ENCODE data around the gene CDC42EP1. TPM values are rescaled to one million over a fixed set of nuclear protein-coding genes. Genes with fewer than 3 reads are reported as not detected.

Gene CDC42EP1
- total RNA-seq, 1 donor: 35.5 TPM

- Histone ChIP-seq H2AFZ (ENCODE audit: low read length) (no peak overlapping the region), H3K9me3 (ENCODE audit: low read depth, low read length) (no peaks in the 10 kb centered on the region), H3K79me2 (ENCODE audit: insufficient read depth, low read length) (peaks cover 43% of the 10 kb centered on the region), H3K4me2 (ENCODE audit: insufficient read depth, low read length) (no peak overlapping the region), H4K20me1 (ENCODE audit: insufficient read depth, low read length) (peaks cover 57% of the 10 kb centered on the region), H3K36me3 (ENCODE audit: insufficient read depth, low read length) (peaks cover 37% of the 10 kb centered on the region), H3K4me1 (ENCODE audit: insufficient read depth, low read length) (peaks cover 14% of the 10 kb centered on the region), H3K4me3 (ENCODE audit: insufficient read depth, low read length) (no peak overlapping the region), H3K27me3 (ENCODE audit: insufficient read depth, low read length) (no peaks in the 10 kb centered on the region), H3K27ac (ENCODE audit: low read depth, low read length) (no peak overlapping the region)
- peak; percentile 92 for DNase-seq (ENCODE audit: insufficient read length, low spot score, missing footprints)
- peak; percentile 40 for TF ChIP-seq CTCF (IDR thresholded peaks at IDR 0.05; ENCODE audit: extremely low read depth, low read depth, low read length)
Measured at GRCh38 chr22:37571258-37571991, 11.1 kb downstream of the CDC42EP1 start.

- no peaks in the 10 kb centered on the region for H3K27me3 ChIP-seq (ENCODE audit: insufficient read depth, low read length)
- H3K4me3 ChIP-seq (ENCODE audit: insufficient read depth, low read length): no peak overlapping the region
- H3K79me2 ChIP-seq (ENCODE audit: insufficient read depth, low read length): peaks cover 37% of the 10 kb centered on the region
- DNase-seq (ENCODE audit: insufficient read length, low spot score, missing footprints): no peak
- H3K27ac ChIP-seq (ENCODE audit: low read depth, low read length): no peak overlapping the region
- peaks cover 31% of the 10 kb centered on the region for H3K36me3 ChIP-seq (ENCODE audit: insufficient read depth, low read length)
- H3K4me2 ChIP-seq (ENCODE audit: insufficient read depth, low read length): no peak overlapping the region
- no peak overlapping the region for H2AFZ ChIP-seq (ENCODE audit: low read length)
- peaks cover 52% of the 10 kb centered on the region for H4K20me1 ChIP-seq (ENCODE audit: insufficient read depth, low read length)
- no peaks in the 10 kb centered on the region for H3K9me3 ChIP-seq (ENCODE audit: low read depth, low read length)
- peaks cover 8% of the 10 kb centered on the region for H3K4me1 ChIP-seq (ENCODE audit: insufficient read depth, low read length)
- no peak for TF ChIP-seq CTCF (IDR thresholded peaks at IDR 0.05; ENCODE audit: extremely low read depth, low read depth, low read length)
Measured at GRCh38 chr22:37571992-37572373, 11.7 kb downstream of the CDC42EP1 start.

- H4K20me1 ChIP-seq (ENCODE audit: insufficient read depth, low read length): peaks cover 21% of the 10 kb centered on the region
- no peak overlapping the region for H3K4me2 ChIP-seq (ENCODE audit: insufficient read depth, low read length)
- H3K79me2 ChIP-seq (ENCODE audit: insufficient read depth, low read length): peaks cover 3% of the 10 kb centered on the region
- peaks cover 3% of the 10 kb centered on the region for H3K4me1 ChIP-seq (ENCODE audit: insufficient read depth, low read length)
- no peaks in the 10 kb centered on the region for H3K27me3 ChIP-seq (ENCODE audit: insufficient read depth, low read length)
- peak; percentile 37 for DNase-seq (ENCODE audit: insufficient read length, low spot score, missing footprints)
- H3K4me3 ChIP-seq (ENCODE audit: insufficient read depth, low read length): no peak overlapping the region
- H2AFZ ChIP-seq (ENCODE audit: low read length): no peak overlapping the region
- H3K27ac ChIP-seq (ENCODE audit: low read depth, low read length): no peak overlapping the region
- TF ChIP-seq CTCF (IDR thresholded peaks at IDR 0.05; ENCODE audit: extremely low read depth, low read depth, low read length): no peak
- no peaks in the 10 kb centered on the region for H3K36me3 ChIP-seq (ENCODE audit: insufficient read depth, low read length)
- H3K9me3 ChIP-seq (ENCODE audit: low read depth, low read length): no peaks in the 10 kb centered on the region
Measured at GRCh38 chr22:37575490-37576003, 15.3 kb downstream of the CDC42EP1 start.

GRCh38 chr22:37578002-37578401 lies 17.7 kb downstream of the CDC42EP1 start:
- Histone ChIP-seq H3K36me3 (ENCODE audit: insufficient read depth, low read length) (no peaks in the 10 kb centered on the region), H2AFZ (ENCODE audit: low read length) (no peak overlapping the region), H3K9me3 (ENCODE audit: low read depth, low read length) (no peaks in the 10 kb centered on the region), H3K4me3 (ENCODE audit: insufficient read depth, low read length) (no peak overlapping the region), H3K79me2 (ENCODE audit: insufficient read depth, low read length) (no peaks in the 10 kb centered on the region), H4K20me1 (ENCODE audit: insufficient read depth, low read length) (peaks cover 6% of the 10 kb centered on the region), H3K27me3 (ENCODE audit: insufficient read depth, low read length) (peaks cover 2% of the 10 kb centered on the region), H3K4me1 (ENCODE audit: insufficient read depth, low read length) (peaks cover 5% of the 10 kb centered on the region), H3K4me2 (ENCODE audit: insufficient read depth, low read length) (no peak overlapping the region), H3K27ac (ENCODE audit: low read depth, low read length) (no peak overlapping the region)
- TF ChIP-seq CTCF (IDR thresholded peaks at IDR 0.05; ENCODE audit: extremely low read depth, low read depth, low read length): no peak
- peak; percentile 43 for DNase-seq (ENCODE audit: insufficient read length, low spot score, missing footprints)
